Neuronal stem cell (in vitro differentiated cells): ENCODE results near the gene KLHL1.

Experiments used
- DNase-seq: peaks from one replicate; pipeline ENCODE4 v3.0.0-alpha.2; 2013; ENCODE audit warnings: low spot score
- H2AFZ ChIP-seq: one replicate; pipeline ENCODE4 v1.6.1; 2013; ENCODE audit warnings: mild to moderate bottlenecking, low read length, inconsistent platforms
- H2AK5ac ChIP-seq: 2 replicates; pipeline ENCODE4 v1.6.1; 2013; ENCODE audit warnings: low read depth, mild to moderate bottlenecking, inconsistent platforms, low read length, moderate library complexity, mixed read lengths
- H2BK120ac ChIP-seq: 2 replicates; pipeline ENCODE4 v1.6.1; 2013; ENCODE audit warnings: low read depth, mild to moderate bottlenecking, inconsistent platforms, low read length, moderate library complexity, mixed read lengths
- H2BK12ac ChIP-seq: one replicate; pipeline ENCODE4 v1.6.1; 2013; ENCODE audit warnings: low read length, inconsistent platforms
- H2BK15ac ChIP-seq: 2 replicates; pipeline ENCODE4 v1.6.1; 2013; ENCODE audit warnings: mild to moderate bottlenecking, low read length, inconsistent platforms, mixed read lengths
- H2BK5ac ChIP-seq: one replicate; pipeline ENCODE4 v1.6.1; 2013; ENCODE audit warnings: inconsistent platforms, mild to moderate bottlenecking, low read length, moderate library complexity
- H3K14ac ChIP-seq: one replicate; pipeline ENCODE4 v1.6.1; 2013; ENCODE audit warnings: low read length, inconsistent platforms
- H3K18ac ChIP-seq: 2 replicates; pipeline ENCODE4 v1.6.1; 2013; ENCODE audit warnings: low read length, inconsistent platforms
- H3K23ac ChIP-seq: 2 replicates; pipeline ENCODE4 v1.6.1; 2013; ENCODE audit warnings: low read depth, mild to moderate bottlenecking, mixed read lengths, low read length, inconsistent platforms; ENCODE audit not compliant: poor library complexity
- H3K27ac ChIP-seq: replicated peaks from 3 replicates; pipeline ENCODE4 v1.5.1; 2013; ENCODE audit warnings: low read length, inconsistent platforms
- H3K27me3 ChIP-seq, 3 experiments: 2 replicates each; pipeline ENCODE4 v1.6.1; 2013; ENCODE audit warnings: low read length in 3 of 3, mild to moderate bottlenecking in 2 of 3, inconsistent platforms in 1 of 3, low read depth in 1 of 3, mixed read lengths in 1 of 3, moderate library complexity in 1 of 3; ENCODE audit not compliant: control insufficient read depth in 3 of 3, insufficient read depth in 3 of 3
- H3K36me3 ChIP-seq, 2 donors: replicated peaks in 1 of 2; 2 replicates each; pipeline ENCODE4 v1.6.1; 2013; ENCODE audit warnings: low read length in 2 of 2; ENCODE audit not compliant: control insufficient read depth in 2 of 2, insufficient read depth in 2 of 2
- H3K4ac ChIP-seq: 2 replicates; pipeline ENCODE4 v1.6.1; 2013; ENCODE audit warnings: inconsistent platforms, mild to moderate bottlenecking, low read length, moderate library complexity
- H3K4me1 ChIP-seq, 2 donors: 1 replicate in 1 of 2; 2 replicates in 1 of 2; pipeline ENCODE4 v1.6.1; 2013; ENCODE audit warnings: low read length in 2 of 2, low read depth in 1 of 2; ENCODE audit not compliant: control insufficient read depth in 2 of 2, insufficient read depth in 1 of 2
- H3K4me2 ChIP-seq: one replicate; pipeline ENCODE4 v1.6.1; 2013; ENCODE audit warnings: mild to moderate bottlenecking, low read length, inconsistent platforms; ENCODE audit not compliant: insufficient read depth, poor library complexity, severe bottlenecking
- H3K4me3 ChIP-seq, 2 donors: 2 replicates each; pipeline ENCODE4 v1.5.1; 2013; ENCODE audit warnings: low read length in 2 of 2, mild to moderate bottlenecking in 2 of 2, inconsistent platforms in 1 of 2, moderate library complexity in 1 of 2
- H3K79me1 ChIP-seq: one replicate; pipeline ENCODE4 v1.6.1; 2013; ENCODE audit warnings: low read depth, mild to moderate bottlenecking, inconsistent platforms, low read length, moderate library complexity
- H3K9ac ChIP-seq: one replicate; pipeline ENCODE4 v1.6.1; 2013; ENCODE audit warnings: mild to moderate bottlenecking, low read depth, low read length, inconsistent platforms; ENCODE audit not compliant: poor library complexity
- H3K9me3 ChIP-seq, 2 donors: replicated peaks in 1 of 2; 2 replicates each; pipeline versions ENCODE3 to v1.6.1; 2013; ENCODE audit warnings: low read length in 2 of 2, mild to moderate bottlenecking in 2 of 2, inconsistent platforms in 1 of 2, low read depth in 1 of 2, mixed read lengths in 1 of 2, moderate library complexity in 1 of 2; ENCODE audit not compliant: control insufficient read depth in 2 of 2, insufficient read depth in 1 of 2
- H4K8ac ChIP-seq: one replicate; pipeline ENCODE4 v1.6.1; 2013; ENCODE audit warnings: low read depth, mild to moderate bottlenecking, inconsistent platforms, low read length, moderate library complexity
- H4K91ac ChIP-seq: one replicate; pipeline ENCODE4 v1.6.1; 2013; ENCODE audit warnings: low read length, low read depth, mild to moderate bottlenecking, inconsistent platforms; ENCODE audit not compliant: poor library complexity
- WGBS, 2 donors: extraction: QIAGEN DNeasy Blood & Tissue Kit; methylation state at CpG; one replicate each; pipeline ENCODE4 v1.1.7; 2013; ENCODE audit warnings: missing lambda C conversion rate in 2 of 2, mixed read lengths in 1 of 2; ENCODE audit not compliant: insufficient read length in 2 of 2, insufficient replicate concordance in 1 of 2; ENCODE audit errors: extremely low coverage in 2 of 2; 5-methylcytosine and 5-hydroxymethylcytosine counted together

Gene KLHL1

GRCh38 chr13:70117338-70117905, 9.2 kb upstream of the KLHL1 start:
- no peak overlapping the region for H3K4me3 ChIP-seq
- H3K9ac ChIP-seq = no peak overlapping the region
- no peak for DNase-seq
- no peak overlapping the region for H2BK5ac ChIP-seq
- H4K91ac ChIP-seq = no peak overlapping the region
- no CpG with 5 or more reads among the region's 2 CpGs for WGBS, 2 donors
- H3K18ac ChIP-seq = no peak overlapping the region
- H2AFZ ChIP-seq = no peak overlapping the region
- H3K14ac ChIP-seq = no peak overlapping the region
- H3K27ac ChIP-seq = no peak overlapping the region
- H2BK12ac ChIP-seq = no peak overlapping the region
- no peak overlapping the region for H2BK15ac ChIP-seq
- H4K8ac ChIP-seq = no peak overlapping the region
- no peak overlapping the region for H3K4ac ChIP-seq
- no peak overlapping the region for H3K4me2 ChIP-seq
- no peaks in the 10 kb centered on the region for H3K4me1 ChIP-seq
- H3K79me1 ChIP-seq = no peaks in the 10 kb centered on the region
- H3K27me3 ChIP-seq = no peaks in the 10 kb centered on the region
- H2AK5ac ChIP-seq = no peak overlapping the region
- no peak overlapping the region for H2BK120ac ChIP-seq
- H3K23ac ChIP-seq = no peak overlapping the region
- no peaks in the 10 kb centered on the region for H3K9me3 ChIP-seq
- H3K36me3 ChIP-seq = no peaks in the 10 kb centered on the region

- H3K9ac ChIP-seq = peak within 1 kb of the TSS; percentile 60
Observed at GRCh38 chr13:70107498-70108281, 562 bp downstream of the KLHL1 start, which contains the start of gene ATXN8OS. ATXN8OS (plus strand) TSS chr13:70107826.

GRCh38 chr13:70107125-70107497, 1.1 kb downstream of the KLHL1 start:
- peaks cover 3 to 21% (median 17%) of the 10 kb centered on the region in 3 experiments for H3K27me3 ChIP-seq
- H2BK12ac ChIP-seq = no peak overlapping the region
- H3K27ac ChIP-seq = no peak overlapping the region
- H4K91ac ChIP-seq = no peak overlapping the region
- no peak overlapping the region for H2AK5ac ChIP-seq
- no peaks in the 10 kb centered on the region for H3K36me3 ChIP-seq
- H3K4me2 ChIP-seq = peak overlapping the region; percentile 97
- no peaks in the 10 kb centered on the region for H3K79me1 ChIP-seq
- no peak overlapping the region for H2BK5ac ChIP-seq
- no peak overlapping the region for H3K14ac ChIP-seq
- DNase-seq = no peak
- no peak overlapping the region for H3K23ac ChIP-seq
- WGBS, 2 donors = no CpG with 5 or more reads among the region's 9 CpGs
- H3K4me3 ChIP-seq = peak overlapping the region; percentile 52 to 79
- H3K18ac ChIP-seq = no peak overlapping the region
- no peak overlapping the region for H3K4ac ChIP-seq
- H3K9ac ChIP-seq = no peak overlapping the region
- H2BK15ac ChIP-seq = no peak overlapping the region
- H2BK120ac ChIP-seq = no peak overlapping the region
- H3K9me3 ChIP-seq = no peaks in the 10 kb centered on the region
- H2AFZ ChIP-seq = peak overlapping the region; percentile 97
- H4K8ac ChIP-seq = peak overlapping the region; percentile 48
- peaks cover 3 to 6% of the 10 kb centered on the region in 2 donors for H3K4me1 ChIP-seq

More at GRCh38 chr13:70107498-70108281, 562 bp downstream of the KLHL1 start, which contains the start of gene ATXN8OS:
- Histone ChIP-seq H2BK12ac (no peak within 1 kb of the TSS), H3K27me3 (peaks cover 3 to 21% (median 17%) of the 10 kb centered on the region in 3 experiments), H4K8ac (peak within 1 kb of the TSS; percentile 48), H3K4me1 (peaks cover 3 to 6% of the 10 kb centered on the region in 2 donors), H3K4me3 (peak within 1 kb of the TSS; percentile 52 to 79), H3K14ac (peak within 1 kb of the TSS; percentile 21), H3K4ac (no peak within 1 kb of the TSS), H2BK5ac (no peak within 1 kb of the TSS), H3K18ac (peak within 1 kb of the TSS; percentile 87), H2AFZ (peak within 1 kb of the TSS; percentile 97), H3K4me2 (peak within 1 kb of the TSS; percentile 97), H2BK120ac (no peak within 1 kb of the TSS), H4K91ac (no peak within 1 kb of the TSS), H2AK5ac (no peak within 1 kb of the TSS), H2BK15ac (no peak within 1 kb of the TSS), H3K36me3 (no peaks in the 10 kb centered on the region), H3K27ac (no peak within 1 kb of the TSS), H3K23ac (no peak within 1 kb of the TSS), H3K9me3 (no peaks in the 10 kb centered on the region), H3K79me1 (no peaks in the 10 kb centered on the region)
- peak; percentile 23 for DNase-seq
- WGBS, 2 donors = no CpG with 5 or more reads among the region's 53 CpGs

- Histone ChIP-seq H4K91ac (no peak overlapping the region), H2AFZ (no peak overlapping the region), H3K14ac (no peak overlapping the region), H2AK5ac (no peak overlapping the region), H3K9me3 (no peaks in the 10 kb centered on the region), H3K4me2 (no peak overlapping the region), H2BK120ac (no peak overlapping the region), H3K4me1 (peaks cover 3 to 6% of the 10 kb centered on the region in 2 donors), H3K27ac (no peak overlapping the region), H3K4ac (no peak overlapping the region), H3K18ac (no peak overlapping the region), H3K9ac (no peak overlapping the region), H3K27me3 (peaks cover 3 to 21% (median 17%) of the 10 kb centered on the region in 3 experiments), H3K79me1 (no peaks in the 10 kb centered on the region), H4K8ac (no peak overlapping the region), H2BK5ac (no peak overlapping the region), H3K23ac (no peak overlapping the region), H2BK15ac (no peak overlapping the region), H3K4me3 (no peak overlapping the region), H2BK12ac (no peak overlapping the region), H3K36me3 (no peaks in the 10 kb centered on the region)
- no peak for DNase-seq
Observed at GRCh38 chr13:70104481-70104880, 3.8 kb downstream of the KLHL1 start.
